GM12865 (cell line): Measurements from ENCODE around the gene CRPPA.

Experiments
- DNase-seq: peaks from one replicate; pipeline ENCODE4 v3.0.0; 2010; ENCODE audit warnings: low read depth
- H3K4me3 ChIP-seq: 2 replicates; pipeline ENCODE4 v1.5.1; 2011; ENCODE audit warnings: mild to moderate bottlenecking, low read depth, low read length, control low read depth
- CTCF ChIP-seq: IDR thresholded peaks from 2 replicates; pipeline ENCODE4 v1.5.1; 2011; ENCODE audit warnings: low read length, control low read depth, low read depth, inconsistent platforms; ENCODE audit not compliant: insufficient read depth; ENCODE audit errors: missing control alignments

CRPPA gene

DNA sequence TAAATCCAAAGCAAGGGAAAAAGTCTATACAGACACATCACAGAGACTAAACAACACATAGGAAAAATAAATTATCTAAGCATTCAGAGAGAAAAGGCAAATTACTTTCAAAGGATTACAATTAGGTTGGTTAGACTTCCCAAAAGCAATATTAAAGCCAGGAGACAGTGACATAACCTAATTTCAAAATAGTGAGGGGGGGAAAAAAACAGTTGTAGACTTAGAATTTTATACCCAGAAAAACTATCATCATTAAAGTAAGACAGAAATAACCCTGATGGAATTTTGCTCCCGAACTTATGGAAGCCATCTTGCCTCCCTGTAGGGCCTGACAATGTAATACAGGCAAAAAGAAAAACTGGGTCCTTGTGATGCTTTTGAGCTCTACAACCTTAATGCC is 18.4 kb downstream of the CRPPA start:
- no peak for DNase-seq
- no peak for TF ChIP-seq CTCF
- no peak overlapping the region for H3K4me3 ChIP-seq

GRCh38 chr7:16402091-16402490 is 19.2 kb downstream of the CRPPA start:
- no peak overlapping the region for H3K4me3 ChIP-seq
- DNase-seq = no peak
- no peak for TF ChIP-seq CTCF

DNA sequence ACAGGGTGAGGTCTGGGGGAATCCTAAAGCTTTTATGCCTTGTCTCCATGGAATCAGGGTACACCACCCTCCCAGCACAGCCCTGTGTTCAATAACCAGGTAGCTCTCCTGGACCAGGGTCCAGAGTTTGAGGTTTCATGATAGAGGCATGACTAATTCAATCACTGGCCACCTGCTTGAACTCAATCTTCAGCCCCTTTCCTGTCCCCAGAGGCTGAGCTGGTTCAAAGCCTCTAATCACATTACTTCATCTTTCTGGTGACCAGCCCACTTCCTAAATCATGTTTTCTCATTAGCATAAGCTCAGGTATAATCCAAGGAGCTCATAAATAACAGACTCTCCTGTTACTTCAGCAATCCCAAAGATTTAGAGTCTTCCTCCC is 20.5 kb downstream of the CRPPA start:
- no peak for TF ChIP-seq CTCF
- DNase-seq = no peak
- H3K4me3 ChIP-seq = no peak overlapping the region

DNA sequence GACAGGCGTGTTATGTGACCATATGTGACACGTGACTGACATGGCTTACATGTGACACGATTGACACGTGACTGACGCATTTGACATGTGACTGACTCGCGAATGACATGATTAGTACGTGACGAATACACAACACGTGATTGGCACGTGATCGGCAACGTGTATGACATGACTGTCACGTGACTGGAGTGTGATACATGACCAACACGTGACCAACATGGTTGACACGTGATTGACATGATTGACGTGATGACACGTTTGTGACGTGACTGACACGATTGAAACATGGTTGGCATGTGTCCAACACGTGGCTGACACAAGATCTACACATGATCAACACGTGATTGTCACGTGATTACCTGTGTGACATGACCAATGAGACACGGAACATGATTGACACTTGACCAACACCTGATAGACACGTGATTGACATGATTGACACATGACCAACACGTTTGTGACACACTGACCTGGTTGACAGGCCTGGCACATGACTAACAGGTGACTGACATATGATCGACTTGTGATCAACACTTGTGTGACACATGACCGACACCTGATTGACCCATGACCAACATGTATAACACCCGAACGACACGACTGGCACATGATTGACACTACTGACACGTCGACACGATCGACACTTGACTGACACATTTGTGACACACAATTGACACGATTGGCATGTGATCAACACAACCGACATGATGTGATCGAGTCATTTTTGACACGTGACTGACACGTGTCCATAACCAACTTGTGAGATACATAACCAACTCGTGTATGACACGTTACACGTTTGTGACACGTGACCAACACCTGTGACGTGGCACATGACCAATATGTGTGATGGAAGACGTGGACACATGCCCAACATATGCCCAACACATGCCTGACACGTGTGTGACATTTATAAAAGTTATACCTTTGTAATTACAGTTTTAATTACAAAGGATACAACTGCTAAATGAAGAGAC is 21.1 kb downstream of the CRPPA start:
- no peak for TF ChIP-seq CTCF
- DNase-seq = no peak
- no peak overlapping the region for H3K4me3 ChIP-seq

DNA sequence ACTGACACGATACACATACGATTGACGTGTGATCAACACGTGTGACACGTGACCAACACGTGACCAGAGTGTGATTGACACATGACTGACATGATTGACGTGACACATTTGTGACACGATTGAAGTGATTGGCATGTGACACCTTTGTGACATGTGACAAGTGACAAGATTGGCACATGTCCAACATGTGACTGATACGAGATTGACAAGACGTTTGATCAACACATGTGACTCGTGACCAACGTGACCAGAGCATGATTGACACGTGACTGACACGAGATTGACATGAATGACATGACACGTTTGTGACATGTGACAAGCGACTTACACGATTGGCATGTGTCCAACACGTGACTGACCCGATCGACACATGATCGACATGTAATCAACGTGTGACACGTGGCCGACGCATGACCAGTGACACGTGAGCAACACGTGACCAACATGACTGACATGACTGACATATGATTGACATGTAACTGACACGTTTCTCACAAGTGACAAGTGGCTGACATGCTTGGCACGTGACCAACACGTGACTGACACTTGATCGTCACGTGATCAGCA is 22.0 kb downstream of the CRPPA start:
- no peak for DNase-seq
- H3K4me3 ChIP-seq = no peak overlapping the region

More for the DNA sequence above, 22.0 kb downstream of the CRPPA start:
- TF ChIP-seq CTCF = no peak
